Breast epithelium (tissue), 4 donors: Measurements from ENCODE around the gene SUCLG2. TPM values are rescaled to one million over a fixed set of nuclear protein-coding genes. Genes with fewer than 3 reads are reported as not detected.

Experiments used
- DNase-seq, 2 donors: peaks; one replicate each; pipeline ENCODE4 v3.0.0-alpha.2; 2019; ENCODE audit warnings: low spot score in 2 of 2
- H3K27ac ChIP-seq, 2 donors: fragments of 200-600 bp; sonication (generic) in 1 of 2; one replicate each; pipeline ENCODE4 v1.5.1; 2016 to 2019; ENCODE audit warnings: mild to moderate bottlenecking in 1 of 2
- H3K27me3 ChIP-seq, 2 donors: fragments of 200-600 bp; sonication (generic) in 1 of 2; one replicate each; pipeline versions ENCODE4 v1.5.1 to v1.6.0; 2017 to 2019; ENCODE audit warnings: control low read depth in 1 of 2, mild to moderate bottlenecking in 1 of 2
- H3K36me3 ChIP-seq: fragments of 200-600 bp; one replicate; pipeline ENCODE4 v1.5.1; 2019
- H3K4me1 ChIP-seq, 2 donors: fragments of 200-600 bp; sonication (generic); one replicate each; pipeline ENCODE4 v1.5.1; 2016 to 2019; ENCODE audit warnings: control low read depth in 1 of 2
- H3K4me3 ChIP-seq, 3 donors: fragments of 200-600 bp; sonication (generic); 1 replicate in 2 of 3; 2 replicates in 1 of 3; pipeline ENCODE4 v1.5.1; 2016 to 2019; ENCODE audit warnings: mild to moderate bottlenecking in 3 of 3, moderate library complexity in 2 of 3
- H3K9me3 ChIP-seq, 2 donors: fragments of 200-600 bp; sonication (generic) in 1 of 2; one replicate each; pipeline ENCODE4 v1.5.1; 2016 to 2019; ENCODE audit warnings: control low read depth in 1 of 2
- POLR2A ChIP-seq: fragments of 450-650 bp; IDR thresholded peaks from one replicate; pipeline ENCODE4 v1.6.1; 2016; ENCODE audit warnings: antibody characterized with exemption, mild to moderate bottlenecking, moderate library complexity
- POLR2AphosphoS5 ChIP-seq, 3 donors: sonication (generic); formaldehyde crosslinking; IDR thresholded peaks; one replicate each; pipeline ENCODE4 v1.6.1; 2017; ENCODE audit warnings: antibody characterized with exemption in 3 of 3
- intact Hi-C: fragments of 100-400 bp; cut with DNase I; formaldehyde crosslinking; loops from one replicate; pipeline ENCODE4 v1.15.1; 2023; ENCODE audit warnings: low total_unique reads
- total RNA-seq, 3 donors: library from RNA; depleted of rRNA; stranded (reverse); fragments of >200 nt; gene quantifications; one replicate each; pipeline ENCODE4 v1.1.0, GENCODE V29; 2016
- TF ChIP-seq, protein P1 (sequence below), 3 donors: fragments of 450-650 bp; IDR thresholded peaks; one replicate each; pipeline ENCODE4 v1.5.1; 2016 to 2017; ENCODE audit warnings: antibody characterized with exemption in 3 of 3, mild to moderate bottlenecking in 3 of 3, moderate library complexity in 3 of 3

SUCLG2 gene
- total RNA-seq, 3 donors from 2014 or later = 45.9 to 58.1 (median 52.8) TPM

DNA sequence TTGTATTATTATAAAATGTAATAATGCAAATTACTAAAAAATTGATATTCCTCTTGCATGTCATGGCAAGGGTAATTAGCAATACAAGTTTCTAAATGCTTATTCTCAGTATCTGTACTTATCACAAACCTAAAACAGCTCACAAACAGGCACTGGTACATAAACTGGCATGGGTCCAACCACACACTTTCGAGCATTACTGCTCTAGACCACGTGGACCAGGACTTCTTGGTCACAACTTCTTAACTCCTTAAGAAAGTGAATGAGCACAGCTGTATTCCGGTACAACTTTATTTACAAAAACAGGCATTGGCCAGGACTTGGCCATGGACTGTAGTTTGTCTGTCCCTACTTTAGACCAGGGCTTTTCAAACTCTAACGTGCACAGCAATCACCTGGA lies 173.3 kb downstream of the SUCLG2 start:
- Histone ChIP-seq H3K4me3 (no peak overlapping the region), H3K36me3 (no peaks in the 10 kb centered on the region), H3K4me1 (no peaks in the 10 kb centered on the region), H3K9me3 (no peaks in the 10 kb centered on the region), H3K27ac (no peak overlapping the region), H3K27me3 (no peaks in the 10 kb centered on the region)
- TF ChIP-seq, protein P1, sequence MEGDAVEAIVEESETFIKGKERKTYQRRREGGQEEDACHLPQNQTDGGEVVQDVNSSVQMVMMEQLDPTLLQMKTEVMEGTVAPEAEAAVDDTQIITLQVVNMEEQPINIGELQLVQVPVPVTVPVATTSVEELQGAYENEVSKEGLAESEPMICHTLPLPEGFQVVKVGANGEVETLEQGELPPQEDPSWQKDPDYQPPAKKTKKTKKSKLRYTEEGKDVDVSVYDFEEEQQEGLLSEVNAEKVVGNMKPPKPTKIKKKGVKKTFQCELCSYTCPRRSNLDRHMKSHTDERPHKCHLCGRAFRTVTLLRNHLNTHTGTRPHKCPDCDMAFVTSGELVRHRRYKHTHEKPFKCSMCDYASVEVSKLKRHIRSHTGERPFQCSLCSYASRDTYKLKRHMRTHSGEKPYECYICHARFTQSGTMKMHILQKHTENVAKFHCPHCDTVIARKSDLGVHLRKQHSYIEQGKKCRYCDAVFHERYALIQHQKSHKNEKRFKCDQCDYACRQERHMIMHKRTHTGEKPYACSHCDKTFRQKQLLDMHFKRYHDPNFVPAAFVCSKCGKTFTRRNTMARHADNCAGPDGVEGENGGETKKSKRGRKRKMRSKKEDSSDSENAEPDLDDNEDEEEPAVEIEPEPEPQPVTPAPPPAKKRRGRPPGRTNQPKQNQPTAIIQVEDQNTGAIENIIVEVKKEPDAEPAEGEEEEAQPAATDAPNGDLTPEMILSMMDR (IDR thresholded peaks at IDR 0.05) = no peak
- TF ChIP-seq POLR2A (no peak), POLR2AphosphoS5 (IDR thresholded peaks at IDR 0.05) (no peak)
- intact Hi-C loops = no loop called here
- no peak for DNase-seq

DNA sequence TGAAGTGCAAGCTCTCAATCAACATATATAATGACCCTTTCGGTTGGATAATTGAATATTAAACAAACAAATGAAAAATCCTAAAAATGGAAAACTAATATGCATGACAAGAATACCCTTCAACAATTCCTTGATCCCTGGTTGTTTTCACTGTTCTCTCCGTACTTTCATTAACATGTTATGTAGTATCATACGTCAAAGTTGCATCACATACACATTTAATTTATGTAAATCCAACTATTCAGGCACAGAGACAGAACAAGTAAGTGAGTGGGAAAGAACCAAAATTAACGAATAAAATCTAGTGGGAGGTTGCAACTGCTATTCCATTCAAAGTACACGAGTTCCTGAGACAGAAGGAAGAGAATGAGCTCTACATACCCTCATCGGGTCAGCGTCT lies 176.0 kb downstream of the SUCLG2 start:
- Histone ChIP-seq H3K27ac (no peak overlapping the region), H3K27me3 (no peaks in the 10 kb centered on the region), H3K4me3 (no peak overlapping the region), H3K9me3 (no peaks in the 10 kb centered on the region), H3K36me3 (no peaks in the 10 kb centered on the region), H3K4me1 (no peaks in the 10 kb centered on the region)
- TF ChIP-seq POLR2A = no peak
- TF ChIP-seq, protein P1 (IDR thresholded peaks at IDR 0.05) = no peak
- no peak for TF ChIP-seq POLR2AphosphoS5 (IDR thresholded peaks at IDR 0.05)
- no peak for DNase-seq
- intact Hi-C loops = no loop called here

DNA sequence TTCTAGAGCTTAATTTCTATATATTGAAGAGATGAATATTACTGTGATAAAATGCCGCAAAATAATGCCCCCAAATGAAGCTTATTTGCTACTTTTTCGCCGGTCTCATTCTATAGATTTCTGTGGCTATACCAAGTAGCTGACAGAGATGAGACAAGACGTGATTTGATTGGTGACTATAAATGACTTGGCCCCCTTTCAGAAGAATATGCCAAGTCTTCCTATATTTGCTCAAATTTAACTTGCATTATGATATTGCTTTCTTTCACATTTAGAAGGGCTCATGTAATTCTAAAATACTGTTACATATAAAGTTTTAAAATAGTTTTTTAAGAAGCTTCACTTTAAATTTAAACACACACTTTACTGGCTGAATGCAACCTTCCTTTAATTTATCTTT lies 180.1 kb downstream of the SUCLG2 start:
- no peak for DNase-seq
- no peak overlapping the region for H3K4me3 ChIP-seq
- intact Hi-C loops = no loop called here
- no peak for TF ChIP-seq POLR2AphosphoS5 (IDR thresholded peaks at IDR 0.05)
- TF ChIP-seq, protein P1 (IDR thresholded peaks at IDR 0.05) = no peak
- TF ChIP-seq POLR2A = no peak
- H3K4me1 ChIP-seq = no peaks in the 10 kb centered on the region
- H3K27ac ChIP-seq = no peak overlapping the region
- H3K9me3 ChIP-seq = no peaks in the 10 kb centered on the region
- H3K27me3 ChIP-seq = no peaks in the 10 kb centered on the region
- no peaks in the 10 kb centered on the region for H3K36me3 ChIP-seq

- no peaks in the 10 kb centered on the region for H3K27me3 ChIP-seq
- DNase-seq = no peak
- H3K4me3 ChIP-seq = no peak overlapping the region
- H3K4me1 ChIP-seq = no peaks in the 10 kb centered on the region
- H3K9me3 ChIP-seq = no peaks in the 10 kb centered on the region
- no peak overlapping the region for H3K27ac ChIP-seq
- intact Hi-C loops = no loop called here
- TF ChIP-seq POLR2AphosphoS5 (IDR thresholded peaks at IDR 0.05) (no peak), POLR2A (no peak)
- TF ChIP-seq, protein P1 (IDR thresholded peaks at IDR 0.05) = no peak
- no peaks in the 10 kb centered on the region for H3K36me3 ChIP-seq
These were observed 181.7 kb downstream of the SUCLG2 start for GRCh38 chr3:67472674-67473201.

DNA sequence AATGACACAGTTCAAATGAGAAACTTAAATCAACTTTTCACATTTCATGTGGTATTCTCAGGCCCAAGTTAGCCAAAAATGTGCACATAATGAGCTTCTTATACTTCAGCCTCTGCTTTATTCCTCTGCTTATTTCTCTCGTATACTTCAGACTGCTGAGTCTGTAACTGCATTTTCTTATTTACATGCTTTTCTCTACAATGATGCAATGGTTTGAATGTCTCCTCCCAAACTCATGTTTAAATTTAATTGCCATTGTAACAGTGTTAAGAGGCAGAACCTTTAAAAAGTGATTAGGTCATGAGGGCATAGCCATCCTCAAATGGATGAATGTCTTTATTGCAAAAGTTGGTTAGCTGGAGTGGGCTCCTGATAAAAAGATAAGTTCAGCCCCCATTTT lies 184.2 kb downstream of the SUCLG2 start:
- intact Hi-C loops = no loop called here
- Histone ChIP-seq H3K27me3 (no peaks in the 10 kb centered on the region), H3K4me3 (no peak overlapping the region)

More for the DNA sequence above, 184.2 kb downstream of the SUCLG2 start:
- no peak for TF ChIP-seq POLR2AphosphoS5 (IDR thresholded peaks at IDR 0.05)
- TF ChIP-seq POLR2A = no peak
- TF ChIP-seq, protein P1 (IDR thresholded peaks at IDR 0.05) = no peak
- H3K9me3 ChIP-seq = no peaks in the 10 kb centered on the region
- H3K4me1 ChIP-seq = no peaks in the 10 kb centered on the region
- no peak overlapping the region for H3K27ac ChIP-seq
- no peaks in the 10 kb centered on the region for H3K36me3 ChIP-seq
- no peak for DNase-seq
